Neuronal stem cell (in vitro differentiated cells): ENCODE measurements around the gene EDA2R. TPM values are rescaled to one million over a fixed set of nuclear protein-coding genes. Genes with fewer than 3 reads are reported as not detected.

Source experiments
- DNase-seq: peaks from one replicate; pipeline ENCODE4 v3.0.0-alpha.2; 2013; ENCODE audit warnings: low spot score
- H2AFZ ChIP-seq: one replicate; pipeline ENCODE4 v1.6.1; 2013; ENCODE audit warnings: mild to moderate bottlenecking, low read length, inconsistent platforms
- H2AK5ac ChIP-seq: 2 replicates; pipeline ENCODE4 v1.6.1; 2013; ENCODE audit warnings: low read depth, mild to moderate bottlenecking, inconsistent platforms, low read length, moderate library complexity, mixed read lengths
- H2BK120ac ChIP-seq: 2 replicates; pipeline ENCODE4 v1.6.1; 2013; ENCODE audit warnings: low read depth, mild to moderate bottlenecking, inconsistent platforms, low read length, moderate library complexity, mixed read lengths
- H2BK12ac ChIP-seq: one replicate; pipeline ENCODE4 v1.6.1; 2013; ENCODE audit warnings: low read length, inconsistent platforms
- H2BK15ac ChIP-seq: 2 replicates; pipeline ENCODE4 v1.6.1; 2013; ENCODE audit warnings: mild to moderate bottlenecking, low read length, inconsistent platforms, mixed read lengths
- H2BK5ac ChIP-seq: one replicate; pipeline ENCODE4 v1.6.1; 2013; ENCODE audit warnings: inconsistent platforms, mild to moderate bottlenecking, low read length, moderate library complexity
- H3K14ac ChIP-seq: one replicate; pipeline ENCODE4 v1.6.1; 2013; ENCODE audit warnings: low read length, inconsistent platforms
- H3K18ac ChIP-seq: 2 replicates; pipeline ENCODE4 v1.6.1; 2013; ENCODE audit warnings: low read length, inconsistent platforms
- H3K23ac ChIP-seq: 2 replicates; pipeline ENCODE4 v1.6.1; 2013; ENCODE audit warnings: low read depth, mild to moderate bottlenecking, mixed read lengths, low read length, inconsistent platforms; ENCODE audit not compliant: poor library complexity
- H3K27ac ChIP-seq: replicated peaks from 3 replicates; pipeline ENCODE4 v1.5.1; 2013; ENCODE audit warnings: low read length, inconsistent platforms
- H3K27me3 ChIP-seq, 3 experiments: 2 replicates each; pipeline ENCODE4 v1.6.1; 2013; ENCODE audit warnings: low read length in 3 of 3, mild to moderate bottlenecking in 2 of 3, inconsistent platforms in 1 of 3, low read depth in 1 of 3, mixed read lengths in 1 of 3, moderate library complexity in 1 of 3; ENCODE audit not compliant: control insufficient read depth in 3 of 3, insufficient read depth in 3 of 3
- H3K36me3 ChIP-seq, 2 donors: replicated peaks in 1 of 2; 2 replicates each; pipeline ENCODE4 v1.6.1; 2013; ENCODE audit warnings: low read length in 2 of 2; ENCODE audit not compliant: control insufficient read depth in 2 of 2, insufficient read depth in 2 of 2
- H3K4ac ChIP-seq: 2 replicates; pipeline ENCODE4 v1.6.1; 2013; ENCODE audit warnings: inconsistent platforms, mild to moderate bottlenecking, low read length, moderate library complexity
- H3K4me1 ChIP-seq, 2 donors: 1 replicate in 1 of 2; 2 replicates in 1 of 2; pipeline ENCODE4 v1.6.1; 2013; ENCODE audit warnings: low read length in 2 of 2, low read depth in 1 of 2; ENCODE audit not compliant: control insufficient read depth in 2 of 2, insufficient read depth in 1 of 2
- H3K4me2 ChIP-seq: one replicate; pipeline ENCODE4 v1.6.1; 2013; ENCODE audit warnings: mild to moderate bottlenecking, low read length, inconsistent platforms; ENCODE audit not compliant: insufficient read depth, poor library complexity, severe bottlenecking
- H3K4me3 ChIP-seq, 2 donors: 2 replicates each; pipeline ENCODE4 v1.5.1; 2013; ENCODE audit warnings: low read length in 2 of 2, mild to moderate bottlenecking in 2 of 2, inconsistent platforms in 1 of 2, moderate library complexity in 1 of 2
- H3K79me1 ChIP-seq: one replicate; pipeline ENCODE4 v1.6.1; 2013; ENCODE audit warnings: low read depth, mild to moderate bottlenecking, inconsistent platforms, low read length, moderate library complexity
- H3K9ac ChIP-seq: one replicate; pipeline ENCODE4 v1.6.1; 2013; ENCODE audit warnings: mild to moderate bottlenecking, low read depth, low read length, inconsistent platforms; ENCODE audit not compliant: poor library complexity
- H3K9me3 ChIP-seq, 2 donors: replicated peaks in 1 of 2; 2 replicates each; pipeline versions ENCODE3 to v1.6.1; 2013; ENCODE audit warnings: low read length in 2 of 2, mild to moderate bottlenecking in 2 of 2, inconsistent platforms in 1 of 2, low read depth in 1 of 2, mixed read lengths in 1 of 2, moderate library complexity in 1 of 2; ENCODE audit not compliant: control insufficient read depth in 2 of 2, insufficient read depth in 1 of 2
- H4K8ac ChIP-seq: one replicate; pipeline ENCODE4 v1.6.1; 2013; ENCODE audit warnings: low read depth, mild to moderate bottlenecking, inconsistent platforms, low read length, moderate library complexity
- H4K91ac ChIP-seq: one replicate; pipeline ENCODE4 v1.6.1; 2013; ENCODE audit warnings: low read length, low read depth, mild to moderate bottlenecking, inconsistent platforms; ENCODE audit not compliant: poor library complexity
- WGBS, 2 donors: extraction: QIAGEN DNeasy Blood & Tissue Kit; methylation state at CpG; one replicate each; pipeline ENCODE4 v1.1.7; 2013; ENCODE audit warnings: missing lambda C conversion rate in 2 of 2, mixed read lengths in 1 of 2; ENCODE audit not compliant: insufficient read length in 2 of 2, insufficient replicate concordance in 1 of 2; ENCODE audit errors: extremely low coverage in 2 of 2; 5-methylcytosine and 5-hydroxymethylcytosine counted together
- small RNA-seq: library from polyadenylated mRNA; stranded (forward); fragments of <200 nt; extraction: miRNeasy Mini kit (QIAGEN cat#:217004); gene quantifications from one replicate; pipeline ENCODE3, GENCODE V24; 2013; ENCODE audit not compliant: insufficient read depth

EDA2R gene

GRCh38 chrX:66579219-66579618 is 59.7 kb downstream of the EDA2R start:
- Histone ChIP-seq H3K4me3 (no peak overlapping the region), H4K8ac (no peak overlapping the region), H3K9ac (no peak overlapping the region), H3K14ac (no peak overlapping the region), H2BK12ac (no peak overlapping the region), H3K23ac (no peak overlapping the region), H3K4me1 (no peaks in the 10 kb centered on the region), H2AK5ac (no peak overlapping the region), H3K27ac (no peak overlapping the region), H3K27me3 (no peaks in the 10 kb centered on the region), H3K9me3 (no peaks in the 10 kb centered on the region), H2AFZ (no peak overlapping the region), H3K18ac (no peak overlapping the region), H3K79me1 (no peaks in the 10 kb centered on the region), H2BK15ac (no peak overlapping the region), H3K36me3 (no peaks in the 10 kb centered on the region), H4K91ac (no peak overlapping the region), H3K4me2 (no peak overlapping the region), H2BK120ac (no peak overlapping the region), H2BK5ac (no peak overlapping the region), H3K4ac (no peak overlapping the region)
- no CpG with 5 or more reads among the region's 1 CpG for WGBS, 2 donors
- DNase-seq: no peak

GRCh38 chrX:66553973-66554372 is 84.9 kb downstream of the EDA2R start:
- H3K27ac ChIP-seq: no peak overlapping the region
- H2BK5ac ChIP-seq: no peak overlapping the region
- H3K4ac ChIP-seq: no peak overlapping the region
- no peak overlapping the region for H3K18ac ChIP-seq
- no peaks in the 10 kb centered on the region for H3K27me3 ChIP-seq
- no peak overlapping the region for H3K4me3 ChIP-seq
- no peak overlapping the region for H4K91ac ChIP-seq
- no peak overlapping the region for H3K9ac ChIP-seq
- H3K4me1 ChIP-seq: no peaks in the 10 kb centered on the region
- DNase-seq: no peak
- H3K9me3 ChIP-seq: no peaks in the 10 kb centered on the region
- no peak overlapping the region for H3K4me2 ChIP-seq
- H3K79me1 ChIP-seq: no peaks in the 10 kb centered on the region
- no peak overlapping the region for H3K14ac ChIP-seq
- H2AK5ac ChIP-seq: no peak overlapping the region
- no peak overlapping the region for H3K23ac ChIP-seq
- H2AFZ ChIP-seq: no peak overlapping the region
- H2BK120ac ChIP-seq: no peak overlapping the region
- no peaks in the 10 kb centered on the region for H3K36me3 ChIP-seq
- no peak overlapping the region for H4K8ac ChIP-seq
- no peak overlapping the region for H2BK12ac ChIP-seq
- no peak overlapping the region for H2BK15ac ChIP-seq

GRCh38 chrX:66547847-66548369 is 91.0 kb downstream of the EDA2R start:
- Histone ChIP-seq H3K9ac (no peak overlapping the region), H2BK5ac (no peak overlapping the region), H3K36me3 (no peaks in the 10 kb centered on the region), H2BK15ac (no peak overlapping the region), H4K91ac (no peak overlapping the region), H3K4me3 (no peak overlapping the region), H3K18ac (no peak overlapping the region), H3K79me1 (no peaks in the 10 kb centered on the region), H3K9me3 (no peaks in the 10 kb centered on the region), H4K8ac (no peak overlapping the region), H3K4me2 (no peak overlapping the region), H2AFZ (no peak overlapping the region), H3K14ac (no peak overlapping the region), H2BK12ac (no peak overlapping the region), H2BK120ac (no peak overlapping the region), H3K23ac (no peak overlapping the region), H3K27me3 (no peaks in the 10 kb centered on the region), H3K4me1 (no peaks in the 10 kb centered on the region), H3K4ac (no peak overlapping the region), H2AK5ac (no peak overlapping the region), H3K27ac (no peak overlapping the region)
- DNase-seq: no peak

Small RNAs within 50 kb of the gene (small RNA-seq; reads per million reads assigned to genes)
- gene RNU6-394P: not detected
